Measurements from ENCODE around the gene CAMTA1. TPM values are rescaled to one million over a fixed set of nuclear protein-coding genes. Genes with fewer than 3 reads are reported as not detected.
"Not testable (repeated sequence)": the region's sequence is repeated elsewhere in the genome, so short reads cannot be mapped to it uniquely, and the experiment has no call there.

CAMTA1 gene
- total and polyA plus RNA-seq, 8 donors: 13.0 to 54.2 (median 23.6) TPM

- WGBS, 2 donors: 79 to 87% methylated on average over 9 of the region's 9 CpGs
- DNase-seq: no peak
- no peak for FAIRE-seq
- TF ChIP-seq CTCF (IDR thresholded peaks at IDR 0.05): no peak
- Histone ChIP-seq H3K4me3 (no peak overlapping the region), H3K27me3 (no peaks in the 10 kb centered on the region), H3K27ac (no peak overlapping the region), H3K9me3 (no peaks in the 10 kb centered on the region), H3K4me1 (no peaks in the 10 kb centered on the region), H3K36me3 (no peaks in the 10 kb centered on the region)
- intact Hi-C loops (cut with DNase I): no loop called here
- no peak for ATAC-seq
These were observed 590.8 kb downstream of the CAMTA1 start for GRCh38 chr1:7375781-7376660.

GRCh38 chr1:7376676-7377075 is 591.4 kb downstream of the CAMTA1 start:
- H3K9me3 ChIP-seq: no peaks in the 10 kb centered on the region
- no peak overlapping the region for H3K27ac ChIP-seq
- FAIRE-seq: no peak
- TF ChIP-seq CTCF (IDR thresholded peaks at IDR 0.05): no peak
- 86 to 93% methylated on average over 4 of the region's 4 CpGs for WGBS, 2 donors
- H3K4me3 ChIP-seq: no peak overlapping the region
- no peak for ATAC-seq
- intact Hi-C loops (cut with DNase I): no loop called here
- H3K4me1 ChIP-seq: no peaks in the 10 kb centered on the region
- H3K27me3 ChIP-seq: no peaks in the 10 kb centered on the region
- no peaks in the 10 kb centered on the region for H3K36me3 ChIP-seq
- no peak for DNase-seq

- FAIRE-seq (no peak), DNase-seq (no peak), ATAC-seq (no peak)
- WGBS, 2 donors: 85 to 89% methylated on average over 14 of the region's 14 CpGs
- Histone ChIP-seq H3K9me3 (no peaks in the 10 kb centered on the region), H3K27ac (no peak overlapping the region), H3K27me3 (no peaks in the 10 kb centered on the region), H3K4me3 (no peak overlapping the region), H3K36me3 (no peaks in the 10 kb centered on the region), H3K4me1 (no peaks in the 10 kb centered on the region)
- intact Hi-C loops (cut with DNase I): no loop called here
- no peak for TF ChIP-seq CTCF (IDR thresholded peaks at IDR 0.05)
These were observed 593.3 kb downstream of the CAMTA1 start for GRCh38 chr1:7378346-7379130.

- no peaks in the 10 kb centered on the region for H3K4me1 ChIP-seq
- no peak overlapping the region for H3K27ac ChIP-seq
- no peaks in the 10 kb centered on the region for H3K36me3 ChIP-seq
- ATAC-seq (no peak), DNase-seq (no peak), FAIRE-seq (no peak)
- H3K27me3 ChIP-seq: no peaks in the 10 kb centered on the region
- intact Hi-C loops (cut with DNase I): no loop called here
- H3K9me3 ChIP-seq: no peaks in the 10 kb centered on the region
- no peak for TF ChIP-seq CTCF (IDR thresholded peaks at IDR 0.05)
- 45 to 48% methylated on average over 18 of the region's 18 CpGs for whole genome bisulfite sequencing, 2 donors
- H3K4me3 ChIP-seq: no peak overlapping the region
These were observed 594.3 kb downstream of the CAMTA1 start for GRCh38 chr1:7379441-7379971.

GRCh38 chr1:7380068-7380467 is 594.8 kb downstream of the CAMTA1 start:
- H3K4me1 ChIP-seq; ATAC-seq; H3K4me3 ChIP-seq; intact Hi-C loops (cut with DNase I); H3K27ac ChIP-seq; H3K27me3 ChIP-seq; DNase-seq; H3K36me3 ChIP-seq; FAIRE-seq; H3K9me3 ChIP-seq: not testable (repeated sequence)
- 90 to 93% methylated on average over 9 of the region's 9 CpGs for WGBS, 2 donors
